HG02943 (cell line): ENCODE measurements around the gene SLC28A1.

ENCODE experiments used
- ATAC-seq: cut with Tn5 transposase; IDR thresholded peaks from one replicate; pipeline ENCODE4 v1.9.1; 2021; ENCODE audit warnings: mild to moderate bottlenecking, low read depth, moderate library complexity; ENCODE audit not compliant: unreplicated experiment

The SLC28A1 gene

DNA sequence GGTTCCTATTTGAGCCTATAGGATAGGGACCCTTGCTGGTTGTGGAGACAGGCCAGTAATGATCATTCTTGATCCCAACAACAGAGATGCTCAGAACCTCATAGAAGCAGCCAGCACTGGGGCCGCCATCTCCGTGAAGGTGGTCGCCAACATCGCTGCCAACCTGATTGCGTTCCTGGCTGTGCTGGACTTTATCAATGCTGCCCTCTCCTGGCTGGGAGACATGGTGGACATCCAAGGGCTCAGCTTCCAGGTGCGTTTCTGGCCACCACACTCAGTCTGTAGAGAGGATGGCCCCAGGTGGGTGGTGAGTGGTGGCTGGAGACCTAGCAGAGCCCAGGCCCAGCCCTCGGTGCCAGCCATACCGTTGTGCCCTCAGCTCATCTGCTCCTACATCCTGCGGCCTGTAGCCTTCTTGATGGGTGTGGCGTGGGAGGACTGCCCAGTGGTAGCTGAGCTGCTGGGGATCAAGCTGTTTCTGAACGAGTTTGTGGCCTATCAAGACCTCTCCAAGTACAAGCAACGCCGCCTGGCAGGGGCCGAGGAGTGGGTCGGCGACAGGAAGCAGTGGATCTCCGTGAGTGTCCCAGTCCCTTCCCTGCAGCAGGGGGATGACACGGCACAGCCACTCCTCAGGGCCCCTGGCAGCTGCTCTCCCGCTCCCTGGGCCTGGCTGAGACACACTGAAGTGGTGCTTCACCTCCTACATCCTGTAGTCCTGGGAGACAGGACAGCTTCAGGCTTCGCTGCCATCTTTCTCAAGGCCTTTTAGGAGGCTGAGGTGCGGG lies 50.7 kb downstream of the SLC28A1 start:
- ATAC-seq = no peak

DNA sequence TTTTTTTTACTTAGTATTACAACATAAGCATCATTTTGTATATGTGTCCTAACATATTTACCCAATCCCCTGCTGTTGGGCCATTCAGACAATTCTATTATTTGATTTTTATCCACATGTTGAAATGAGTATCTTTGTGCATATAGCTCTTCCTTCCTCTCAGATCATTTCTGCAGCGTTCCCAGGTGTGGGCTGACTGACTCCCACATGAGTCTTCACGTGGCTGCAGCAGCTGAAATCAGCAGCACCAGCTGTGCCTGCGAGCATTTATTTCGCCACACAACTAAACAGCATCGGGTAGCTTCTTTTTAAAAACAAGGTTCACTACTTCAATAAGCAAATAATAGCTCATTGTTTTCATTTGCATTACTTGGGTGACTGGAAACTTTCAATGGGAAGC lies 52.7 kb downstream of the SLC28A1 start:
- ATAC-seq = no peak

DNA sequence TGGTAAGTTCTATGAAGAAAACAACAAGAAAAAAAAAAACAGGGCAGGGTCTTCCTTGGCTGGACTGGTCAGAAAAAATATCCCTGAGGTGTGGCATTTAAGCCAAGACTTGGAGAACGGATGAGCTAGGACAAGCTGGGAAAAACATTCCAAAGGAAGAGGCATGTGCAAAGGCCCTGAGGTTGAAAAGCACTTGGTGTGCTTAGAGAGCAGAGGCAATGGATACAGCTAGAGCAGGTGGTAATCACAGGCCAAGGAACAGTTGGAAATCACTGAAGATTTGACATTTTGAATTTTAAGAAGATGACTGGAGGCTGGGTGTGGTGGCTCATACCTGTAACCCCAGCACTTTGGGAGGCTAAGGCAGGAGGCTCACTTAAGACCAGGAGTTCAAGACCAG lies 54.3 kb downstream of the SLC28A1 start:
- no peak for ATAC-seq

DNA sequence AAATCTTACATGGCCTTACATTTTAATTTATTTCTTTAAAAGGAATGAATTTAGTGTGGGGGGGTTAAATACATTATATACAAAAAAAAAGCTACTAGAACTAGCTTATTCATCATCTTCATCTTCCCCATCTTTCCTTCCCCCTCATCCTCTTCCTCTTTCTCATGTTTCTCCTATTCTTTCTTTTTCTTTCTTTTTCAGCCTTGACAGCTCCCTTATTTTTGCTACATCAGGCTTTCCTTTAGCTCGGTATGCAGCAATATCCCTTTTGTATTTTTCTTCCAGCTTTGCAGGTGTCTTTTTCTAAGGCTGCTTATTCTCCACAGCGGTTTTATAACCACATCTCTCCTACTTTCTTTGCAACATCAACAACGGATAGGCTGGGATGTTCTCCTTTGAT lies 55.9 kb downstream of the SLC28A1 start:
- ATAC-seq = no peak

DNA sequence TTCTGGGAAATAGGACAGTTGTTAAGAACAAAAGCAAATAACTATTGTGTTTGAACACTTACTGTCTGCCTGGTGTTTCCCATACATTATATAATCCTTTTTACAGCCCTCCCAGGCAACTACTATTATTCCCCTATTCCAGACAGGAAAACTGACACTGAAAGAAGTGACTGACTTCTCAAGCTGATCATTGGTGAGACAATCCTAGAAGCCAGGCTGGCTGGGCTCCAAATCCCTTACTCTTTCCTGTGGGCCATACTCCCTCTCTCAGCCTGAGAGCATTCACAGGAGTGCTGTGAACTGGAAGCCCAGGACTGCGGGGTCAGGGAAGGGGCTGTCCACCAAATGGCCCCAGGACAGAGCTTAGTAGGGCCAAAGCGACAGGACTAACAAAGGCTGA lies 58.0 kb downstream of the SLC28A1 start:
- no peak for ATAC-seq

DNA sequence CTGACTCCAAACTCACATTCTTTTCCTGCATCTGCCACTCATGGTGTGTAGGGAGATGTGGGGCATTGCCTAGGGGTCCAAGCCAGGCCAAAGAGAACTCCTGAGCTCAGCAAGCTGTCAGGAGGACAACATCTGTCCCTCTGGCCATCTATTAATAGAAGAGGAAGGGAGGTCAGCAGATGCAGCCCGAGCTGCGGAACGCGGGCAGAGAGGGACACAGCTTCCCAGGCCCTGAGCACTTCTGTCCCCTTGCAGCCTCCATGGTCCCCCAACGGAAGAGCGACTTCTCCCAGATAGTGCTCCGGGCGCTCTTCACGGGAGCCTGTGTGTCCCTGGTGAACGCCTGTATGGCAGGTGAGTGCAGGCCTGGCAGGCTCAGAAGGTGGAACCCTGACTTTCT lies 59.8 kb downstream of the SLC28A1 start:
- no peak for ATAC-seq

DNA sequence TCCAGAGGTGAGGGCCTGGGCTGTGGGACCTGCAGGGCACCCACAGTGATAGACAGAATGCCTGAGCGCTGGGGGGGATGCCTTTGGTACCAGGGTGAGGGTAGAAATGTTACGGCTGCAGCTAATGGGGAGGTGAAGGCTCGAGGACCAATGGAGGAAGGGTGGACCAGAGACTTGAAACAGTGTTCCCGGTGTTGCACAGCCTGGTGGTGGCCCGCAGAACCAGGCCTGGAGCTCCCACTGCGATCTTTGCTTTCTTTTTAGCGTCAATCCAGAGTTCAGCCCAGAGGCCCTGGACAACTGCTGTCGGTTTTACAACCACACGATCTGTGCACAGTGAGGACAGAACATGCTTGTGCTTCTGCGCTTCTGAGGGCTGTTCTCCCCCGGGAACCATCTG lies 60.4 kb downstream of the SLC28A1 start:
- no peak for ATAC-seq

DNA sequence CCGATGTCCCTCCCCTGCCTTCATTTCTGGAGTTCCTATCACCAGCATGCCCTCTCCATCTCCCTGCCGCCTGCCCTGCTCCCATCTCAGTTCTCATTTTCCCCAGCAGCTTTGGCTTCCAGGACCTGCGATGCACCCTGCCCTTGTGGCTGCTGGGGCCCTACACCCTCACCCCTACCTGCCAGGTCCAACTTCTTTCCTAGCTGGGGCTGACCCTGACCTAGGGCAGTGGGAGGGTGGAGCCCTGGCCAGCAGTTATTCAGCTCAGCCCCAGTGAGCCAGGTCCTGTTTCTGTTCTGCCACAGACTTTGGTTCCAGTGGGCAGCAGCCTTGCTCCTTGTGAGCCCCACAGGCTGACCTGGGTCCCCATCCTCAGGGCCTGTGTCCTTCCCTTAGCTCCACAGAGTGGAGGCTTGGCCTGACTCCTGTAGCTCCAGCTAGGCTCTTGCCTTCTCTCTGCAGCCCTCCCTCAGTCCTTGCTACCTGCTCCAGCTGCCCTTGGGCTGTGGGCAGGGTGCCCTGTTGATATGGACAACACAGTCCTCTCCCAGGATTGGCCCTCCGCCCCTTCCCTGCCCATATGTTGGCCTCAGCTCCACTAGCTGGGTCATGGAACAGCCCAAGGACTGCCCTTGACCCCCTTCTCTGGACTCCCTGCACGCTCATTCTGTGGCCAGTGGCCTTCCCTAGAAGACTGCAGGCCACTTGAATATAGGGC lies 62.5 kb downstream of the SLC28A1 start:
- no peak for ATAC-seq

DNA sequence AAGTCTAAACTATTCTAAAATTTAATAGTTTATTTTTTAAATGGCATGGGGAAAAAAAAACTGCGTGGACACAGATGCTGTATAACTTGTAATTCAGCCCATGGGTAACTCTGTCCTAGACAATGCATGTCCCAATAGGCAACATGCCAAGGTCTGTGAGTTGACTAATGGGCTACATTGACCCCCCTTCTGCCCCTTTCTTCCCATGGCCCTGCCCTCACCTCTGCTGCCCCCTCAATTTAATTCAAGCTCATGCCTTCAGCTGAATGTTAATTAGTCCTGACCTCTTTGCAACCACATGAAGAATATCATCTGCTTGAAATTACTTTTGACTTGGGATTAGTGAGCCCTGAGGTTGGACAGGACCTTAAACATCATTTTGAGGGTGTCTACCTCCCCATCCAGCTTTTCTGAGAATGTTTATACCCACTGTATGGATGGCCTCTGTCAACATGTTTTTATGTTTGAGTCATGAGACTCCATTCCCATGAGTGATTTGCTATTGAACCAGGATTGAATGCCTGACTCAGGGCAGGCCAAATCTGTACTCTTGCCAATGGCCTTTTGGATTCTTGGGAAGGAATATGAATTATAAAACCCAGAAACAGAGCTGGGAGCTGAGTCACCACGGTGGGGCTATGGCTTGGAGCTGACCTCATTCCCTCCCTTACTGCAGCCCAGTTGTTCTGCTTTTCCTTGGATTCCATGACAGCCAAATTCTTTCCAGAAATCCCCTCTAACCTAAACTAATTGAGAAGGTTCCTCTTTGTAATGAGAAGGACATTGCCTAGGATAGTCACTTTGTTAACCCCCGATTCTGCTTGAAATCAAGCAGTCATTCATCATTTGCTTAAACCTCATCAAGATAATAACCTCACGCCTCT lies 63.7 kb downstream of the SLC28A1 start:
- ATAC-seq = no peak

DNA sequence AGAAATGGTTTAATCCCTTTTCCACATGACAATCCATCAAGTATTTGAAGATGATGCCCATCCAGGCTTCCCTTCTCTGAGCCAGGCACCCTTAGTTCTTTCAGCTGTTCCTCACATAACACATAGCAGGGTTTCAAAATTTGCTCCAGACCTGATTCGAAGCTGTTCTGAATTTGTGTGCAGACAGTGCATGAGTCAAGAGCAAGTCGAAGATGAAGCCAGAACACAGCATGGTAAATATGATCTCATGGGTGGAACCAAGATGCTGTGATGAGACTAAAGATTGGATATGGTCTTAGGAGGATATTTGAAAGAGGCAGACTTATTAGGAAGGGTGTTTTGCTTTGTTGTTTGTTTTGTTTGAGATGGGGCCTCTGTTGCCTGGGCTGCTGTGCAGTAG lies 64.6 kb downstream of the SLC28A1 start:
- no peak for ATAC-seq

DNA sequence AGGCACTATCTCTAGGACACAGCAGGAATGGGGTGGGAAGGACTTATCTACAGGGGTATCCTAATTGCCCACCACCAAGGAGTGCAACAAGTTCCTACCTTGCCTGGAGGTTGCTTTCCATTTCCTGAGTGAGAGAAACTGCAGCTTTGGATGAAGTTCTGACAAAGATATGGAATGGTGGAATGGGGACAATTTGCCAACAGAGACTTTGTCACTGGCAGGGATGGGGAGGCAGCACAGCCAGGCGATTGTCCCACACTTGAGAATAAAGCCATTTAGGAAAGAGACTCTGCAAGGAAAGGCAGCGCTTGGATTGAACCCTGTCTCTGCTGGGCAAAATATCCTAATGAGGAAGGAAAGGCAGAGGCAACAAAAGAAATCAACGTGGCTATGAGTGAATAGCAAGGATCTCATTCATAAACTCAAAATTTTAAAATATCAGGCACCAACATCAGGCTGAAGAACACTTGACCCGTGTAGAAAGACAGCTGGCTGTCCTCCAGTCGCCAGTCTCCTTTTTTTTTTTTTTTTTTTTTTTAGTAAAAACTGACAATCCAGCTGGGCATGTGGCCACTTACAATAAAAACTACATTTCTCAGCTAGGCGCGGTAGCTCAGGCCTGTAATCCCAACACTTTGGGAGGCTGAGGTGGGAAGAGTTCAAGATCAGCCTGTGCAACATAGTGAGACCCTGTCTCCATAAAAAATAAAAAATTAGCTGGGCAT lies 65.5 kb downstream of the SLC28A1 start:
- ATAC-seq = no peak

DNA sequence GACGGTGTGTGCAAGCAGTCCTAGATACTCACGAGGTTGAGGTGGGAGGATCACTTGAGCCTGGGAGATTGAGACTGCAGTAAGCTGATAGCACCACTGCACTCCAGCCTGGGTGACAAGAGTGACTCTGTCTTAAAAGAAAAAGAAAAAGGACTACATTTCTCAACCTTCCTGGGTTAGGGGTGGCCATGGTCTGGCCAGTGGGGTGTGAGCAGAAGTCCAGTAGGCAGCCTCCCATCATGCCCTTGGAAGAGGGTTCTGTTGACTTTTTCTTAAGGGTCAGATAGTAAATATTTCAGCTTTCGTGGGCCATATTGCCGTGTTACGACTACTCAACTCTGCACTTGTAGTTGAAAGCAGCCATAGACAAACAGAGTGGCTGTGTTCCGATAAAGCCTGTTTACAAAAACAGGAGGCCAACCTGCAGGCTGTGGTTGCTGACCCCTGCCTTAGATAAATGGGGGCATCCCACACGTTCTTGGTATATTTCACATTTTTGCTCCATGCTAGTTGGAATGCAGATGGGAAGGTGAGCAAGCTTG lies 66.2 kb downstream of the SLC28A1 start:
- ATAC-seq = no peak

DNA sequence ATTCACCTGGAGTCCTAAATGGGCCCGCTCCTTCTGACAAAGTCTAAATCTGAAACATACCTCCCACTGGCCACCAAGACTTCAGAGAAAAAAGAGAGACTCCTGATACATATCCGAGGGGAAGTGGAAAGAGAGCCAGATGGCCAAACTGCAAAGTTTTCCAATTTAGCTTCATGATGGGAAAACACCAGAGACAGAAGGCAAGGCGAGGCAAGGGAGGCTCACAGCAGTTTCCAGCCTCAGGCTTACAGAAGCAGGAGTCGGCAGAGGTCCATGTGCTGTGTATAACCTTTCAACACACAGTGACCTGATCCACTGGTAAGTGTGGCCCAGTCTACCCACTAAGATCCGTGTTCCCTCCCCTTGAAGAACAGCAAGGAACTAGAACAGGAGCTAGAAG lies 67.3 kb downstream of the SLC28A1 start:
- ATAC-seq = no peak

DNA sequence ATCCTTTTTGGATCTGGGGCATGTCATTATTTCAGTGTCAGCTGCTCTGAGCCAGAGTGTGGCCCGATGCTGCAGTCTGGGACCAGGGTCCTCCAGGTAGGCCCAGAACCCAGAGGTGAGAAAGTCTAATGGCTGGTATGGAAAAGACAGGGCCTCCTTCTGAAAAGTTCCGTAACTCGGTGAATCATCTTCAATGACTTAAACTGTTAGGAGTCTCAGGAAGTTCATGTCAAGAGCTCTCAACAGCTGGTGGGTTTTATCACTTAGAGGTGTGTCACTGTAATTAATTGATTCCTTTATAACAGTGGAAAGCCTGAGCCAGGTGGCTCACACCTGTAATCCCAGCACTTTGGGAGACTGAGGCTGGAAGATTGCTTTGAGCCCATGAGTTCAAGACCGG lies 68.7 kb downstream of the SLC28A1 start:
- no peak for ATAC-seq

DNA sequence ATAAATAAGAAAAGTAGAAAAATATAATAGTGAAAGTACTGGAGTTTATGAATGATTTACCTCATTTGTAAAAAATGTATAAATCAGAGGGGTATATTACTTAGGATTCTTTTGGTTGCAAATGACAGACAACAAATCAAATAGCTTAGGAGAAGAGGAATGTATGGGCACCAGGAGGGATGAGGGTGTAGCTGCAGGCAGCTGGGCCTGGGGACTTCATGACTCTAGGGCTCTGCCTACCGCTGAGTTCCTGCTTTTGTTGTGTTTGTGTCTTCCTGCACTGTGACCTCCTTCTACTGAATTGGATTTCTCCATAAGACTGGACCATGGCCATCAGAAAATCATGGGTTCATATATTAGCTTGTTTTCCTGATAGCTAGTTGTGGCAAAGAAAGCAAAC lies 69.3 kb downstream of the SLC28A1 start:
- no peak for ATAC-seq

DNA sequence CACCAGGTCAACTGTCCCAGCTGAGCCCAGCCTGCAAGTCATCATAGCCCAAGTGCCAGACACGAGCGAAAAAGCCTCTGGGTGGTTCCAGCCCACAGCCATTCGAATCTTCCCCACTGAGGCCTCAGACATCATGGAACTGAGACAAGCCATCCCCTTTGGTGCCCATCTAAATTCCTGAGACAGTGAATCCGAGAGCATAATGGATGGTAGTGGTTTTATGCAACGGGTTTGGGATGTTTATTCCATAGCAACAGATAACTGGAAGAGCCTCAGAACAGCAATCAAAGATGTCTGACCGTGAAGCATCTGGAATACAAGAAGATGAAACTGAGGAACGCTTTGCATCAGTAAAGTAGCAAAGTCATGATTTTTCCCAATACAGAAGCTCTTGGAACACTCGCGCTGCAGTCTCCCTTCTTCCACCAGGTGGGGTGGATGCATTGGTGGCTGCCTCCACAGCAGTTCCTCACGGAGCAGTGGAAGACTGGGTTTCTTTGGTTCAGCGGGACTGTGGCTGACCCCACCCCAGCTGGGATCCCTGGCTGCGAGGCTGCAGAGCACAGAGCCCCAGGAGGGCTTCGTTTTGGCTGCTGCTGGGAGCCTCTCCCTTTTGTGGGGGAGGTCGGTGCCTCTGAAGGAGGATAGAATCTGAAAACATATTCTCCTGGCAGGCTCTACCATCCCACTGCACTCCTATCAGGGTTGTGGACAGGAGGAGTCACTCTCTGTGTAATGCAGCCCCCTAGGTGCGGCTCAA lies 70.8 kb downstream of the SLC28A1 start:
- ATAC-seq = no peak

DNA sequence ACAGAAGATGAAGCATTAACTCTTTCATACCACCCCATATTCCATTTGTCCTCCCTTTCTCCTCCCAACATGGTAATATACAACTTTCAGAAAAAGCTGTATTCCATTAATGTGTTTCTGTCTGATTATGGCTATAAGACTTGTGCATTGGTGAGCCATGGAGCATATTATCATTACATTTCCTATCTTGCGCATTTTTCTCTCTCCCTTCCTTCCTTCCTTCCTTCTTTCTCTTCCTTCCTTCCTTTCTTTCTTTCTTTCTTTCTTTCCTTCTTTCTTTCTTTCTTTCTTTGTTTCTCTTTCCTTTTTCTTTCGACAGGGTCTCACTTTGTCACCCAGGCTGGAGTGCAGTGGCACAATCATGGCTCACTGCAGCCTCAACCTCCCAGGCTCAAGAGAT lies 71.7 kb downstream of the SLC28A1 start:
- ATAC-seq = no peak

DNA sequence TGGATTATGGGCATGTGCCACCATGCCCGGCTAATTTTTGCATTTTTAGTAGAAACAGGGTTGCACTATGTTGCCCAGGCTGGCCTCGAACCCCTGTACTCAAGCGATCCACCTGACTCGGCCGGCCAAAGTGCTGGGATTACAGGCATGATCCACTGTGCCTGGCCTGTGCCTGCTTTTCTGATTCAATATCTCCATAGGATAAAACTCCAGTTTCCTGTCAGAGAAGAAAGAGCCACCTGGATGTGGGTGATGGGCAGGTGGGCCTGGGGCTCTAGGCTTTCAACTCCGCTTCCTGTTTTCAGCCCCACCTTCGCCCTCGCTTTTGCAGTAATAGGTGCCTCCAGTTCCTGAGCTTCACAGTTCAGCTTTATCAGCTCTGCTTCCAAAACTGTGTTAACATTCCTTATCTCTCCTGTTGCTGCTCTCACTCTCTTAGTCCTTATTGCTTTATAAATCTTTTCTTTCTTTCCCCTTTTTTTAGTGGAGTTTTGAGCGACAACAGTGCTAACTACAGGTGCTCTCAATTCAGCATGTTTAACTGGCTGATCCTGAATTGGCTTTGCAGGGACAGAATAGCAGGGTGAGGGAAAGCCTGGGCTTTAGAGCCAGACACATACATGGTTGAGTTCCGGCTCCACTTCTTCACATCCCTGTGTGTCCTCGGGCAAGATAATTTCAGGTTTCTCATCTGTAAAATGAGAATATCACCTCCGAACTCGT lies 76.1 kb downstream of the SLC28A1 start:
- no peak for ATAC-seq

DNA sequence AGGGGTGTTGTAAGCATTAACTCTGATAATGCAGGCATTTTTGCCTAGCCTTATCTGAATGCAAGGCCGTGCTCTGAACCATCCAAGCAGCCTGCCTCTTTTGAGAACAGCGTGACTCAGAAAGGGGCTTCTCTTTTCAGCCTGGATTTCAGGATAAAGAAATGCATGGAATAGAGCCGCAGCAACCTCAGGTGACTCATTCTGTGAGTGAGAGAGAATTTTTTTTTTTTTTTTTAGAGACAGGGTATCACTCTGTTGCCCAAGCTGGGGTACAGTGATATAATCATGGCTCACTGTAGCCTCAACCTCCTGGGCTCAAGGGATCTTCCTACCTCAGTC lies 76.6 kb downstream of the SLC28A1 start:
- ATAC-seq = no peak
